K562 (cell line): ENCODE measurements around the gene TENT4B. TPM values are rescaled to one million over a fixed set of nuclear protein-coding genes. Genes with fewer than 3 reads are reported as not detected.

Source experiments
- ATAC-seq: fragments of 200-7000 bp; cut with Tn5 transposase; 3 replicates; pipeline ENCODE4 v1.9.1; 2020; ENCODE audit warnings: moderate library complexity
- BruUV-seq: library from RNA; stranded (reverse); fragments of 400-500 nt; replicated peaks from 2 replicates; lab custom pipeline; 2021; lab: Mats Ljungman, UMichigan
- CTCF ChIA-PET: fragments of 300-600 bp; formaldehyde crosslinking; extraction: SDS; loops from one replicate; lab custom pipeline; 2021; ENCODE audit warnings: low intra/inter-chr PET ratio; lab: Yijun Ruan, JAX
- POLR2A ChIA-PET: fragments of 300-600, 350-650 bp; sonication (Branson Sonifier 250); formaldehyde crosslinking; extraction: SDS; loops from one replicate; lab custom pipeline; 2021; ENCODE audit warnings: antibody characterized with exemption, inconsistent platforms; lab: Yijun Ruan, JAX
- DNase-seq, 4 experiments: peaks; one replicate each; pipeline versions ENCODE4 v3.0.0 to v3.0.0-alpha.2; 2011 to 2018; ENCODE audit warnings: low spot score in 3 of 4, mixed read lengths in 3 of 4; ENCODE audit errors: extremely low read depth in 1 of 4
- FAIRE-seq: peaks from 2 replicates; lab custom pipeline; 2011; peaks lifted over from hg19 to GRCh38; lab: Jason Lieb, UNC
- H2AFZ ChIP-seq: 2 replicates; pipeline ENCODE4 v1.6.0; 2011; ENCODE audit warnings: low read depth, low read length, control low read depth, inconsistent platforms
- H3K27ac ChIP-seq: fragments of 200-600 bp; 3 replicates; pipeline ENCODE4 v1.8.0; 2011; ENCODE audit warnings: low read depth, mild to moderate bottlenecking, control low read depth, inconsistent platforms, low read length, moderate library complexity, mixed read lengths; ENCODE audit errors: extremely low read depth
- H3K27me3 ChIP-seq, 2 experiments: fragments of 300-600 bp in 1 of 2; 2 replicates in 1 of 2; 3 replicates in 1 of 2; pipeline versions ENCODE4 v1.6.0 to v1.8.0; 2011; ENCODE audit warnings: inconsistent platforms in 2 of 2, low read length in 2 of 2, mild to moderate bottlenecking in 1 of 2, mixed read lengths in 1 of 2, moderate library complexity in 1 of 2; ENCODE audit not compliant: control insufficient read depth in 2 of 2, insufficient read depth in 2 of 2
- H3K36me3 ChIP-seq: fragments of 300-600 bp; 3 replicates; pipeline ENCODE4 v1.8.0; 2011; ENCODE audit warnings: mild to moderate bottlenecking, low read length, inconsistent platforms; ENCODE audit not compliant: control insufficient read depth, insufficient read depth
- H3K4me1 ChIP-seq, 2 experiments: fragments of 200-600 bp in 1 of 2; replicated peaks in 1 of 2; 2 replicates in 1 of 2; 3 replicates in 1 of 2; pipeline versions ENCODE4 v1.5.1 to v1.8.0; 2011; ENCODE audit warnings: inconsistent platforms in 2 of 2, low read length in 2 of 2, mild to moderate bottlenecking in 1 of 2, mixed read lengths in 1 of 2, moderate library complexity in 1 of 2; ENCODE audit not compliant: control insufficient read depth in 2 of 2, insufficient read depth in 2 of 2
- H3K4me2 ChIP-seq: 2 replicates; pipeline ENCODE4 v1.6.1; 2011; ENCODE audit warnings: low read length, control low read depth, inconsistent platforms, mixed read lengths; ENCODE audit not compliant: insufficient read depth
- H3K4me3 ChIP-seq: fragments of 200-600 bp; sonication (generic), shearing (Covaris generic); 2 replicates; pipeline ENCODE4 v1.5.1; 2016; ENCODE audit warnings: control low read depth, inconsistent platforms
- H3K79me2 ChIP-seq: fragments of 200-600 bp; 3 replicates; pipeline ENCODE4 v1.8.0; 2011; ENCODE audit warnings: low read length, inconsistent platforms; ENCODE audit not compliant: control insufficient read depth, insufficient read depth
- H3K9ac ChIP-seq, 2 experiments: 2 replicates each; pipeline versions ENCODE4 v1.6.0 to v1.6.1; 2011; ENCODE audit warnings: low read depth in 2 of 2, low read length in 2 of 2, control low read depth in 1 of 2, inconsistent platforms in 1 of 2, mild to moderate bottlenecking in 1 of 2, mixed read lengths in 1 of 2; ENCODE audit not compliant: insufficient read depth in 1 of 2
- H3K9me1 ChIP-seq: one replicate; pipeline ENCODE4 v1.6.0; 2011; ENCODE audit warnings: inconsistent platforms, mild to moderate bottlenecking, low read length, moderate library complexity; ENCODE audit not compliant: control insufficient read depth, insufficient read depth
- H3K9me3 ChIP-seq: replicated peaks from 2 replicates; pipeline ENCODE4 v1.5.1; 2011; ENCODE audit warnings: low read depth, low read length, inconsistent platforms; ENCODE audit not compliant: control insufficient read depth, insufficient read depth
- H4K20me1 ChIP-seq: replicated peaks from 2 replicates; pipeline ENCODE4 v1.6.1; 2011; ENCODE audit warnings: low read length, inconsistent platforms, mixed read lengths; ENCODE audit not compliant: control insufficient read depth, insufficient read depth
- CCNT2 ChIP-seq: IDR thresholded peaks from 2 replicates; pipeline ENCODE4 v1.6.1; 2011; ENCODE audit warnings: borderline replicate concordance, low read depth, mild to moderate bottlenecking, moderate library complexity, mixed read lengths, low read length; ENCODE audit not compliant: insufficient read length; ENCODE audit errors: extremely low read depth
- ETV6 ChIP-seq, 3 experiments: fragments of 150-350 bp in 1 of 3; sonication (generic) in 1 of 3; formaldehyde crosslinking in 1 of 3; IDR thresholded peaks; 2 replicates each; pipeline versions ENCODE4 v1.6.1 to v1.8.0; 2014 to 2022; ENCODE audit warnings: borderline replicate concordance in 2 of 3, low read depth in 2 of 3, antibody characterized with exemption in 1 of 3, low read length in 1 of 3, mild to moderate bottlenecking in 1 of 3, missing genetic modification reagents in 1 of 3
- HNRNPK ChIP-seq: fragments of 200-400 bp; formaldehyde crosslinking; IDR thresholded peaks from one replicate; pipeline ENCODE4 v1.6.1; 2018; ENCODE audit warnings: mild to moderate bottlenecking, low read depth, low read length; ENCODE audit not compliant: poor library complexity, severe bottlenecking
- KHSRP ChIP-seq: fragments of 450-650 bp; IDR thresholded peaks from 2 replicates; pipeline ENCODE4 v1.6.1; 2017
- MITF ChIP-seq: IDR thresholded peaks from 2 replicates; pipeline ENCODE4 v1.6.1; 2014; ENCODE audit warnings: antibody characterized with exemption
- MXI1 ChIP-seq: IDR thresholded peaks from 2 replicates; pipeline ENCODE4 v1.6.1; 2011; ENCODE audit warnings: low read depth, mild to moderate bottlenecking, improper control_type of control experiment, low read length
- MYNN ChIP-seq, 2 experiments: sonication (generic); formaldehyde crosslinking in 1 of 2; IDR thresholded peaks; 2 replicates each; pipeline versions ENCODE4 v1.5.0 to v1.6.1; 2016 to 2020; ENCODE audit warnings: antibody characterized with exemption in 1 of 2, missing genetic modification reagents in 1 of 2
- NCOR1 ChIP-seq: fragments of 450-650 bp; IDR thresholded peaks from 2 replicates; pipeline ENCODE4 v1.6.1; 2016; ENCODE audit warnings: mild to moderate bottlenecking, moderate library complexity
- POLR2H ChIP-seq: IDR thresholded peaks from 2 replicates; pipeline ENCODE4 v1.6.1; 2016; ENCODE audit warnings: missing genetic modification characterization, low read depth, mild to moderate bottlenecking, control low read depth, missing compliant biosample characterization, moderate library complexity
- SP2 ChIP-seq: IDR thresholded peaks from 2 replicates; pipeline ENCODE4 v1.6.1; 2011; ENCODE audit warnings: mild to moderate bottlenecking, low read depth, low read length, moderate library complexity; ENCODE audit not compliant: poor library complexity, severe bottlenecking; ENCODE audit errors: extremely low read depth
- SRSF7 ChIP-seq: fragments of 200-400 bp; formaldehyde crosslinking; optimal IDR thresholded peaks from 2 replicates; pipeline ENCODE3; 2017; ENCODE audit warnings: mild to moderate bottlenecking, low read depth, low read length
- TSHZ1 ChIP-seq: fragments of 250-450 bp; sonication (Bioruptor Pico); IDR thresholded peaks from 2 replicates; pipeline ENCODE4 v1.4.0; 2020; ENCODE audit warnings: mild to moderate bottlenecking, moderate library complexity
- U2AF1 ChIP-seq: fragments of 200-400 bp; formaldehyde crosslinking; optimal IDR thresholded peaks from 2 replicates; pipeline ENCODE3; 2017; ENCODE audit warnings: mild to moderate bottlenecking, low read depth, low read length, moderate library complexity
- ZC3H11A ChIP-seq: IDR thresholded peaks from 2 replicates; pipeline ENCODE4 v1.6.1; 2012; ENCODE audit warnings: low read depth, low read length, improper control_type of control experiment
- ZEB2 ChIP-seq: fragments of 450-650 bp; IDR thresholded peaks from 2 replicates; pipeline ENCODE4 v1.6.1; 2016
- ZNF165 ChIP-seq: fragments of 250-450 bp; sonication (Bioruptor Pico); IDR thresholded peaks from 2 replicates; pipeline ENCODE4 v1.4.0; 2020; ENCODE audit warnings: borderline replicate concordance
- WGBS: fragments of 100-300 bp; shearing (Covaris generic); methylation state at CpG from one replicate; pipeline ENCODE4 v1.1.6; 2016; ENCODE audit warnings: low coverage, mixed read lengths; ENCODE audit not compliant: insufficient coverage; ENCODE audit errors: missing lambda C conversion rate; 5-methylcytosine and 5-hydroxymethylcytosine counted together
- in situ Hi-C: fragments of 300-500 bp; cut with MboI; formaldehyde crosslinking; loops from 4 replicates; pipeline ENCODE4 v1.15.0; 2018; ENCODE audit warnings: inconsistent platforms, mixed read lengths
- intact Hi-C: fragments of 100-400 bp; cut with micrococcal nuclease; formaldehyde crosslinking; loops from 2 replicates; pipeline ENCODE4 v1.14.2; 2022
- polyA plus RNA-seq, 8 experiments: library from polyadenylated mRNA; depleted of rRNA in 4 of 8; stranded (reverse) in 5 of 8; unstranded in 3 of 8; fragments of >200 nt; fragmentation: Nextera tagmentation in 2 of 8; fragmentation: Illumina TruSeq in 1 of 8; extraction: Ambion mirVana in 2 of 8; extraction: Trizol in 1 of 8; gene quantifications; 2 replicates each; pipeline versions ENCODE4 v1.2.1 to v1.2.3, GENCODE V29; 2011 to 2014; ENCODE audit warnings: inconsistent platforms in 1 of 8, missing spikeins in 1 of 8
- total RNA-seq, 7 experiments: library from RNA; depleted of rRNA in 6 of 7; stranded (reverse); fragments of >200 nt in 6 of 7; fragmentation: Illumina TruSeq in 2 of 7; extraction: Trizol in 2 of 7; gene quantifications; 2 replicates each; pipeline versions ENCODE4 v1.2.1 to v1.2.3, GENCODE V29; 2011 to 2021; ENCODE audit warnings: low replicate concordance in 1 of 7

Gene TENT4B
- total and polyA plus RNA-seq, 9 of the 15 experiments (the other 6 are each of a cell fraction or from before 2014, with no cell fraction given), result 5.2 to 8.4 (median 7.0) TPM

- in situ Hi-C loops, result no loop called here
- H3K27ac ChIP-seq, result no peak overlapping the region
- H4K20me1 ChIP-seq, result no peaks in the 10 kb centered on the region
- no peaks in the 10 kb centered on the region for H3K36me3 ChIP-seq
- no peak for TF ChIP-seq SRSF7
- TF ChIP-seq MXI1, result no peak
- no peak for TF ChIP-seq CCNT2
- no peak for TF ChIP-seq ZNF165 (CRISPR knock-in tag)
- TF ChIP-seq MYNN (IDR thresholded peaks at IDR 0.05), result no peak
- TF ChIP-seq MYNN (CRISPR knock-in tag; IDR thresholded peaks at IDR 0.05), result no peak
- no peak for TF ChIP-seq ZC3H11A
- TF ChIP-seq HNRNPK, result no peak
- no peak for TF ChIP-seq U2AF1
- no peak for TF ChIP-seq SP2
- no peak for TF ChIP-seq TSHZ1 (CRISPR knock-in tag)
- no peak for TF ChIP-seq POLR2H (tag)
- TF ChIP-seq NCOR1, result no peak
- TF ChIP-seq ZEB2, result no peak
- no peak for TF ChIP-seq ETV6 (IDR thresholded peaks at IDR 0.05; ENCODE audit: borderline replicate concordance in 1 of 2, low read depth in 2 of 2, low read length in 1 of 2)
- TF ChIP-seq ETV6 (CRISPR knock-in tag; IDR thresholded peaks at IDR 0.05; ENCODE audit: borderline replicate concordance), result no peak
- TF ChIP-seq MITF, result no peak
- no peak for TF ChIP-seq KHSRP
- no peaks in the 10 kb centered on the region for H3K9me3 ChIP-seq
- ATAC-seq (no peak), FAIRE-seq (no peak), DNase-seq (no peak)
- no peaks in the 10 kb centered on the region for H3K9me1 ChIP-seq
- H3K9ac ChIP-seq, result no peak overlapping the region
- CTCF ChIA-PET, result no interaction called here
- intact Hi-C loops, result loop anchor here (5.0 kb wide), 1 partner anchor 73 kb away; no protein-coding TSS in a partner anchor
- no peak overlapping the region for H3K4me3 ChIP-seq
- no TSS peak for BruUV-seq
- no peak overlapping the region for H3K4me2 ChIP-seq
- peaks cover 4 to 6% of the 10 kb centered on the region in 2 experiments; a peak in 3 of 5 replicates for H3K27me3 ChIP-seq
- no peaks in the 10 kb centered on the region for H3K79me2 ChIP-seq
- no peaks in the 10 kb centered on the region for H3K4me1 ChIP-seq
- POLR2A ChIA-PET, result interaction anchor here (0.6 to 1.1 kb wide), 3 partner anchors 13 to 19 kb away, joined by 3 read pairs; no protein-coding TSS in a partner anchor
- 7% methylated on average over 1 of the region's 1 CpG for WGBS
- H2AFZ ChIP-seq, result no peak overlapping the region
Observed at GRCh38 chr16:50139580-50139979, 13.5 kb upstream of the TENT4B start.
